HG03565 (cell line): ENCODE data around the gene FGG.

Experiments used
- ATAC-seq: cut with Tn5 transposase; IDR thresholded peaks from one replicate; pipeline ENCODE4 v1.9.1; 2021; ENCODE audit warnings: mild to moderate bottlenecking, moderate library complexity; ENCODE audit not compliant: unreplicated experiment

Gene FGG

DNA sequence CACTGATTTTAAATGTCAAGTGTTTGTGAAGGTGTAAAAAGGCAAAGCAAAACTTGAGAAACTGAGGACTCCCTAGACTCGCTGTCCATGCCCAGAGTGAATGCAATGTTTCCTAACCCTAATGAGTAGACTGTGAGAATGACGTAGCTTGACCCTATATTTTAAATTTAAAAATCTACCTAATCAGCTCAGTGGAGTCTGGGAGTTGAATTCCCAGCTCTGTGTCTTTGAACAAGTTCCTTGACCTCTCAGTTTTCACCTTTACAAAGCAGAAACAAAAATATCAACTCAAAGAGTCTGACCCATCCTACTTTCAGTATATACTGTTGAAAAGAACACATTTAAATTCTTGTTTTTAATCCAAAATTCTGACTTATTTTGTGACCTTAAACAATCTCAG, 24.3 kb downstream of the FGG start:
- no peak for ATAC-seq

DNA sequence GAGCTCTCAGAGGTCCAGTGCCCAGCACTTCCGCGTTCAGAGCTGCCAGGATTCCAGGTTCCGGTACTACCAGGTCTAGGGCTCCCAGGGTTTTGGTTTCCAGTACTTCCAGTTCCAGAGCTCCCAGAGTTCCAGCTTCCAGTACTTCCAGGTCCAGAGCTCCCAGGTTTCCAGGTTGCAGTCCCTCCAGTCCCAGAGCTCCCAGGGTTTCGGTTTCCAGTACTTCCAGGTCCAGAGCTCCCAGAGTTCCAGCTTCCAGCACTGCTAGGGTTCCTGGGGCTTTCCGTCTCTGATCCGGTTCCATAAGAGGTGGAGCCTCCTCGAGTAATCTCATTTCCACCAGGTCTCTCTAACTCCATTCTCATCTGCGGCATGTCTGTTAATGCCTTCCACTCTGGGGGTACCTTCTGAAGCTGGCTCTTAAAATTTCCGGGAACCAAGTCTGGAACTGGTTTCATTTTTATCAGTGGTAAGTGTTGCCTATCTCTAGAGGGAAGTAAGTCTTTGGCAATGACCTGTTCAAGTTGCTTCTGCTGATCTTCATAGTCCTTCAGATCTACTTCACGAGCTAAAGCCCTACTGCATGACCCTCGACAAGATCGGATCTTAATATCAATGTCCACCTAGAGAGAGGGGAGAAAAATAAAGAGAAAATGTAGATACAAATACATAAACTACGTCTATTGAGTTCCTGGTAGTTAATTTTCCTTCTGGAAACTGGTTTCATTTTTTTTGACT, 26.0 kb downstream of the FGG start:
- ATAC-seq = no peak

DNA sequence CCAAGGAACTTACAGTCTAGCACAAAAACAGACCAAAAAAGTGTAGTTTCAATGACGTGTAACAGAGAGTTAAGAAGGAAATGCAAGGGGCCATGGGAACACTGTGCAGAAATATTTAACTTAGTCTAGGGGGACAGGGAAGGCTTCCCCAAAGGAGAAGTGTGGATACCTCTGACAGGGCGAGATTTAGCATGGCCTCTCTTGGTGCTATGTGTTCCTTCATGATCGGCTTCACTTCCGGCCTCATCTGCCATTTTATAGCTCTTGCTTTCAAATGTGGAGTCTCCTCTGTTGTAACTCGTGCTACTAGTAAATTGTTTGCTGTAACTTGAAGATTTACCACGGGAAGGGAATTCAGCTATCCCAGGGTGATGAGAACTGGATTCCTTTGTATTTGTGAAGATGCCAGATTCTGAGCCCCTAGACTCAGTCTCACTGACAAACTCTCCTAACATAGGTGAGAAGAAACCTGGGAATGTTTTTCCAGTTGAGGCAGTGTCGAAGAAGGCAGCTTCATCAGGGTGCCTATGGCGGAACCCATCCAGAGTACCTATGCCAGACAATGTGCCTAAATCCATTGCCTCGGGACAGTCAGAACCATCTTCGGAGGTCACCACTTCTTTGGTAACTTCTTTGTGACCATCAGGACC, 27.0 kb downstream of the FGG start:
- no peak for ATAC-seq

DNA sequence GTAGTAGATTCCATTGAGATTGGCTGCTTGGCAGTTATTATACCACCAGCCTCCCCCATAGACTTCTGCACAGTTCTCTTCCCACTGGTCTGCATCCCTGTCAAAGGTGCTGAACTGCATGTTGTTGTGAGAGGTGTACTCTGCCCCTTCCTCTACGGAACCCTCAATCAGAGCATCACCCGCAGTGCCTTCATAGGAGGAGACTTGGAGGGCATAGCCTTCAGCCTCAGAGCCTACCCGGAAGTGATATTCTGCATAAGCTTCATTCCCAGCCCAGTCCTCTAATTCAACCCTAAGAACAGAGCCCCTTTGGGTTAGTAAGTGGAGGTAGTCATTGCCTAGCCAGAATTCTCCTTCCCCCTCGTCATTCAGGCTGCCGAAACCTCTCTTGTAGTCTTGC, 28.2 kb downstream of the FGG start:
- no peak for ATAC-seq

DNA sequence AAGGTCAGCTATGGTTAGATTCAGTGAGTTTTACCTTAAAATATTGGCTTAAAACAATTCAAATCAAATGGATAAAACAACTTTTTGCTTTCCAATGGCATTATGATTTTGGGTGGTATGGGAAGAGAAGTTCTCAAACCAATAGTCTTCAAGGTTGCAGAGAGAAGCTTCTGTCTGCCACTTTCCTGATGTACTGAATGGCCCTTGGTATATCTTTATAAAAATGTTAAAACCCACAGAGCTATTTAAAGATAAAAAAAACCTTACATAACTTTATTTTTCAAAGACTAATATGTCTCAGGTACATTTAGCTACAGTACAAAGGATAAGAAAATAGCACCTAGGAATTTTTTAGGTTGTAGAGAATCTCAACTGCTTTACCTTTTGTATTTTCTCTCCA, 28.8 kb downstream of the FGG start:
- no peak for ATAC-seq

DNA sequence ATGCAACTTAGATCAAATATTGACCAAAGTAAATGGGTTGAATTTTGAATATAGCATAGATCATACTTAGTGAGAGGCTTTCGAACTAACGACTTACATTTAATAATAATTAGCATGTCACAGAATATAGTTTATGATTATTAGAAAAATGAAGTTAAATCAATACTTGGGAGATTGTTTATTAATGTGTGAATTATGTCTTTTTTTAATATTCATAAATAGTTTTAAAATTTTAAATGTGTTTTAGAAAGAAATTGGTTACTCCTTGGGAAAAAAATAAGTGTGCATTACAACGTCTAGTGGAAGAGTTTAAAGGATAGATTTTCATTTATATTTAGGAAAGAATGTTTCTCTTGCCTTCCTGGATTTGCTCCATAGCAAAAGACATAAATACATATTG, 29.2 kb downstream of the FGG start:
- ATAC-seq = no peak

DNA sequence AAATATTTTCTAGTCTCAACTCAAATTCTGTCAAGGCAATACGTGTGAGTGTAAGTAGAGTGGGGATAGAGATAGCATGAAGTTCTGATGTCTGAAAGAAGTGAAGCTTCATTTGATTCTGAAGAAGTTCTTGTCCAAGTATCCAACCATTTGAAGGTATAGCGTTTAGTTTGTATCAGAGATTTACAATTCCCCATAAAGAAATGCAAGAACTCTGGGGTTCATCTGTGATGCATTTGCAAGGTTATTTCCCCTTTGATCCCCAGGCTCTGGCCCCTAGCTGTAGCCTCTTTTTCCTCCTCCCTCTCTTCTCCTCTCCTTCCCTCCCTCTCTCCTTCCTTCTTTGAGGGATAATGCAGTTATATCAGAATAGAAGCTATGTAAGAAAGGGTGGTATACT, 29.7 kb downstream of the FGG start:
- no peak for ATAC-seq

DNA sequence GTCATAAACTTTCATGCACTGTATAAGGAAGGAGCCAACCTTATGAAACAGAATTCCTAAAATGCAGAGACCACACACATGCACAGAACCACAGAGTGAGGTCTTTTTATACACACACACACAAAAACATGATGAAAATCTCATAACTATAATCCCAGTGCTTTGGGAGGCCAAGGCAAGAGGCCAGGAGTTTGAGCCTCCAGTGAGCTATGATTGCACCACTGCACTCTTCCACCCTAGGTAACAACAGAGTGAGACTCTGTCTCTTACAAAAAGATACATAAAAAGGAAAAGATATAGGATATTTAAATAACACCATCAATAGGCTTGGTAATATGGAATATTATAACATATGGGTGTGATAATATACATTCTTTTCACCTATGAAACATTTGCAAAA, 32.5 kb downstream of the FGG start:
- no peak for ATAC-seq

DNA sequence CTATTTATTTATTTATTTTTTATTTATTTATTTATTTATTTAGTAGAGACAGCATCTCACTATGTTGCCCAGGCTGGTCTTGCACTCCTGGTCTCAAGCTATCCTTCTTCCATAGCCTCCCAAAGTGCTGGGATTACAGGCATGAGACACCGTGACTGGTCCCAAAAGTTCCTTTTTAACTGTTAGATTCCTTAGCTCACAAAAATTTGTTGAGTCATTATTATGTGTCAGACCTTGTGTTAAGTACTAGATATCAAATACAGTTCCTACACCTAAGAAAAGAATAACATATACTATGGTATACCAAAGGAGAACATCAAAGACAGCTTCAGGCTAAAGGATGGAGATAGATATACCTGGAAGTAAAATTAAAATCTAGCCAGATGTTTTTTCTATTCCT, 33.5 kb downstream of the FGG start:
- no peak for ATAC-seq

DNA sequence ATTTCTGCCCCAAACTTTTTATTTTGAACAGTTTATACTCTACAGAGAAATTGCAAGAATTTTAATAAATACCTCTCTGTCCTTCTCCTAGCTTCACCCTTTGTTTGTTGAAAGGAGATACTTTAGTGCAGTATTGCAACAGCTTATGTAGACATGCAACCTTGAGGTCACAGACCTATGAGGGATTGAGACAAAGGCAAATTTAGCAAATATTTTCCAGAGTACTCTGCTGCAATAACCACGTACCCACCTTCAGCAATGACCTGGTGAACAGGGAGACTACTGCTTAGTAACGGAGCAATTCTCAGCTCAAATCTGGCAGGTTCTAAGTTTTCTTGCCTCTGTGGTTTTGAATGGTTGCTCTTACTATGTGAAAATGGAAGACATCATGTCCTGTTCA, 35.1 kb downstream of the FGG start:
- ATAC-seq = no peak

DNA sequence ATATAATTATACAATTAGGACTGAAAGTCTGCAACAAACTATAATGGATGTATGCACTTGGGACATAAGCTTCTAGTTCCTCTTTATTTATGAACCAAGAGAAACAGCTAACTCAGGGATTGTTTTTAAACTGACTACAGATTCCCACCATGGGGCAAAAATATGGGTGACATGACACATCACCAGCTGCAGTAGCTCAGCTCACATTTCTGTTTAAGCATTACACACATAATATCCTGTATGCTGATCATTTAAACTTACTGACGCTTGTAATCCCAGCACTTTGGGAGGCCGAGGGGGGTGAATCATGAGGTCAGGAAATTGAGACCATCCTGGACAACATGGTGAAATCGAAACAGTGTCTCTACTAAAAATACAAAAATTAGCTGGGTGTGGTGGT, 38.1 kb downstream of the FGG start:
- ATAC-seq = no peak

DNA sequence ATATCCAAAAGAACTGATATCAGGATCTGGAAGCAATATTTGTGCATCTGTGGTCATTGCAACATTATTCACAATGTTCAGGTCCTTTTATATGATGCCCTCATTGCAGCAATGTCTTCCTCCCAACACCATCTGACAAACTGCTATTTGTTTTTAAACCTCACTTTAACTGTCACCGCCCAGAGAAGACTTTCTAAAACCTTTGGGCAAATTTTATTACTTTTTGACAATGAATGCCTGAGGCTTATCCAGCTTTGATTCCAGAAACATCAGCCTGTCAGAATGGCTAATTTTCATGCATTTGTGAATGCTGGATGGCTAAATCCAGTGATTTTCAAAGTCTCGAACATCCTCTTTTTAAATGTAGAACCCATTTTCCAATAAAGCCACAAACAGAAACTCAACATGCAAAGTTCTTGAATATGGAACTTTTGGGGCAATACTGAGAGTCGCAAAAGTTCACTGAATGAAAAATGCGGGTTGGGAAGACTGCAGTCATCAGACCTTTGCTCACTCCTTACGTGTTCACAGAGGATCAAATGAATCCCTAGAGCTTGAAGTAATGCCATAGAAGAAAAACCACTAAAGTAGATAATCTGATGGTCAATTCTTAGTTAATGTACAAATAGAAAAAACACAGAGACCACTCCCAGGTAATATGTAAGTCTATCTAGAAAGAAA, 39.1 kb downstream of the FGG start:
- no peak for ATAC-seq

DNA sequence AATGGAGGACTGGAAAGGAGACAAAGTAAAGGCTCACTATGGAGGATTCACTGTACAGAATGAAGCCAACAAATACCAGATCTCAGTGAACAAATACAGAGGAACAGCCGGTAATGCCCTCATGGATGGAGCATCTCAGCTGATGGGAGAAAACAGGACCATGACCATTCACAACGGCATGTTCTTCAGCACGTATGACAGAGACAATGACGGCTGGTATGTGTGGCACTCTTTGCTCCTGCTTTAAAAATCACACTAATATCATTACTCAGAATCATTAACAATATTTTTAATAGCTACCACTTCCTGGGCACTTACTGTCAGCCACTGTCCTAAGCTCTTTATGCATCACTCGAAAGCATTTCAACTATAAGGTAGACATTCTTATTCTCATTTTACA, 42.9 kb downstream of the FGG start:
- no peak for ATAC-seq

DNA sequence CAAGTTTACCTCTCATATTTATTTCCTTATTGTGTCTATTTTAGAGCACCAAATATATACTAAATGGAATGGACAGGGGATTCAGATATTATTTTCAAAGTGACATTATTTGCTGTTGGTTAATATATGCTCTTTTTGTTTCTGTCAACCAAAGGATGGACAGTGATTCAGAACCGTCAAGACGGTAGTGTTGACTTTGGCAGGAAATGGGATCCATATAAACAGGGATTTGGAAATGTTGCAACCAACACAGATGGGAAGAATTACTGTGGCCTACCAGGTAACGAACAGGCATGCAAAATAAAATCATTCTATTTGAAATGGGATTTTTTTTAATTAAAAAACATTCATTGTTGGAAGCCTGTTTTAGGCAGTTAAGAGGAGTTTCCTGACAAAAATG, 43.4 kb downstream of the FGG start:
- ATAC-seq = no peak

DNA sequence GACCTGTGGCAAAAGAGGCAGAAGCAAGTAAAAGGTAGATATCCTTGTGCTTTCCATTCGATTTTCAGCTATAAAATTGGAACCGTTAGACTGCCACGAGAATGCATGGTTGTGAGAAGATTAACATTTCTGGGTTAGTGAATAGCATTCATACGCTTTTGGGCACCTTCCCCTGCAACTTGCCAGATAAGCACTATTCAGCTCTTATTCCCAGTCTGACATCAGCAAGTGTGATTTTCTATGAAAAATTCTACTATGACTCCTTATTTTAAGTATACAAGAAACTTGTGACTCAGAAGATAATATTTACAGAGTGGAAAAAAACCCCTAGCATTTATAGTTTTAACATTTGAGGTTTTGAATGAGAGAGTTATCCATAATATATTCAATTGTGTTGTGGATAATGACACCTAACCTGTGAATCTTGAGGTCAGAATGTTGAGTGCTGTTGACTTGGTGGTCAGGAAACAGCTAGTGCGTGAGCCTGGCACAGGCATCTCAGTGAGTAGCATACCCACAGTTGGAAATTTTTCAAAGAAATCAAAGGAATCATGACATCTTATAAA, 45.7 kb downstream of the FGG start:
- ATAC-seq = no peak

DNA sequence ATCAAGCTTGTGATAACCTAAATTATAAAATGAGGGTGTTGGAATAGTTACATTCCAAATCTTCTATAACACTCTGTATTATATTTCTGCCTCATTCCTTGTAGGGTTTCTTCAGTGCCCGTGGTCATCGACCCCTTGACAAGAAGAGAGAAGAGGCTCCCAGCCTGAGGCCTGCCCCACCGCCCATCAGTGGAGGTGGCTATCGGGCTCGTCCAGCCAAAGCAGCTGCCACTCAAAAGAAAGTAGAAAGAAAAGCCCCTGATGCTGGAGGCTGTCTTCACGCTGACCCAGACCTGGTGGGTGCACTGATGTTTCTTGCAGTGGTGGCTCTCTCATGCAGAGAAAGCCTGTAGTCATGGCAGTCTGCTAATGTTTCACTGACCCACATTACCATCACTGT, 46.8 kb downstream of the FGG start:
- ATAC-seq = no peak

DNA sequence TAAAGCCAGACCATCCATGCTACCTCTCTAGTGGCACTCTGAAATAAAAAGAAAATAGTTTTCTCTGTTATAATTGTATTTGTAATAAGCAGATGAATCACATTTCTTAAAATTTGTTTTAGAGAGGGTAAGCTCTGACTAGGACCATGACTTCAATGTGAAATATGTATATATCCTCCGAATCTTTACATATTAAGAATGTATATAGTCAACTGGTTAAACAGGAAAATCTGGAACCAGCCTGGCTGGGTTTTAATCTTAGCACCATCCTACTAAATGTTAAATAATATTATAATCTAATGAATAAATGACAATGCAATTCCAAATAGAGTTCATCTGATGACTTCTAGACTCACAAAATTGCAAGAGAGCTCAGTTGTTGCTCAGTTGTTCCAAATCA, 48.1 kb downstream of the FGG start:
- ATAC-seq = no peak

DNA sequence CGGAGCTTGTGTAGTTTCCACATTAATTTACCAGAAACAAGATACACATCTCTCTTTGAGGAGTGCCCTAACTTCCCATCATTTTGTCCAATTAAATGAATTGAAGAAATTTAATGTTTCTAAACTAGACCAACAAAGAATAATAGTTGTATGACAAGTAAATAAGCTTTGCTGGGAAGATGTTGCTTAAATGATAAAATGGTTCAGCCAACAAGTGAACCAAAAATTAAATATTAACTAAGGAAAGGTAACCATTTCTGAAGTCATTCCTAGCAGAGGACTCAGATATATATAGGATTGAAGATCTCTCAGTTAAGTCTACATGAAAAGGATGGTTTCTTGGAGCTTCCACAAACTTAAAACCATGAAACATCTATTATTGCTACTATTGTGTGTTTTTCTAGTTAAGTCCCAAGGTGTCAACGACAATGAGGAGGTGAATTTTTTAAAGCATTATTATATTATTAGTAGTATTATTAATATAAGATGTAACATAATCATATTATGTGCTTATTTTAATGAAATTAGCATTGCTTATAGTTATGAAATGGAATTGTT, 49.7 kb downstream of the FGG start, which contains the start of gene FGB:
Gene FGB, plus strand, starts transcription at position 315 of the 558 bp plus-strand sequence. Its CDS starts 8 bp downstream, at position 323.
- ATAC-seq = no peak

DNA sequence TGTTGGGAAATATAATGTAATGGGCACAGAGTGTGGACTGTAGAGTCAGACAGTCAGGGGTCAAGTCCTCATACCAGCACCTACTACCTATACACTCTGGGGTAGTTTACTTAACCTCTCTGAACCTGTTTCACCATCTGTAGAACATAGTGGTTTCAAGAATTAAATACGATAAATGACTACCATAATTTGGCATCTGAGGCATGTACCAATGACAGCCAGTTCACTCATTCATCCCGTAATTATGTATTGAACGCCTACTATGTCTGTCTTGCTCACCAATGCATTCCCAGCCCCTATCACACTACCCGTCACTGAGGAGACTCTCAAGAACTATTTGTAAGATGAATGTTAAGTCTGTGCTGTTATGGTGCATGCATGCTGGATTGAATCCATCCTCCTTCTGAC, 51.6 kb downstream of the FGG start:
- ATAC-seq = no peak

DNA sequence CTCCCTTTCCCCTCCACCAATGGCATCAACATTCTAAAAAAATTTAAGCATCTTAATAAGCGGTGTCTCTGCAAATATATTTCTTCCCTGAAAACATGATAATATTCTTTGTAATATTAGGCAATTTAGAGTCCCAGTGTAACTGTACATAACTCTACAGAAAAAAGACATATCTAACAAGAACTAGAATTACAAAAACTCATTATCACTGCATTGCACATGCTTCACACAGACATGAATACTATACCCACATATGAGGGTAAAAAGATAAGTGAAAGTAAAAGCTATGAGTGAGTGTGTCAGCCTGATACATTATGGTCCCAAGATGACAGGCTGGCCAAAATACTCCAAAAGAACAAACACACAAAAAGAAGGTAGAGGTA, 52.0 kb downstream of the FGG start:
- ATAC-seq = no peak
